Activated CD4-positive, alpha-beta T cell treated with anti-CD3 and anti-CD28 coated beads, Interleukin-2, Interleukin-6, amounts not matched to agents 100 ng/mL and 50 ng/mL, durations not matched to agents 16 hours and 8 hours (primary cell): Measurements from ENCODE around the gene VWF.
"Not testable (repeated sequence)": the region's sequence is repeated elsewhere in the genome, so short reads cannot be mapped to it uniquely, and the experiment has no call there.

Experiments
- DNase-seq: peaks from one replicate; pipeline ENCODE4 v3.0.0-alpha.2; 2020

The VWF gene

GRCh38 chr12:6124411-6125309 is at the start of gene VWF:
Gene VWF, minus strand, starts transcription at chr12:6124670. Its CDS starts 1,474 bp downstream, at chr12:6123196.
- no peak for DNase-seq

GRCh38 chr12:6172862-6173261 is 48.4 kb upstream of the VWF start:
- no peak for DNase-seq

GRCh38 chr12:6172086-6172485 is 47.6 kb upstream of the VWF start:
- DNase-seq: no peak

DNA sequence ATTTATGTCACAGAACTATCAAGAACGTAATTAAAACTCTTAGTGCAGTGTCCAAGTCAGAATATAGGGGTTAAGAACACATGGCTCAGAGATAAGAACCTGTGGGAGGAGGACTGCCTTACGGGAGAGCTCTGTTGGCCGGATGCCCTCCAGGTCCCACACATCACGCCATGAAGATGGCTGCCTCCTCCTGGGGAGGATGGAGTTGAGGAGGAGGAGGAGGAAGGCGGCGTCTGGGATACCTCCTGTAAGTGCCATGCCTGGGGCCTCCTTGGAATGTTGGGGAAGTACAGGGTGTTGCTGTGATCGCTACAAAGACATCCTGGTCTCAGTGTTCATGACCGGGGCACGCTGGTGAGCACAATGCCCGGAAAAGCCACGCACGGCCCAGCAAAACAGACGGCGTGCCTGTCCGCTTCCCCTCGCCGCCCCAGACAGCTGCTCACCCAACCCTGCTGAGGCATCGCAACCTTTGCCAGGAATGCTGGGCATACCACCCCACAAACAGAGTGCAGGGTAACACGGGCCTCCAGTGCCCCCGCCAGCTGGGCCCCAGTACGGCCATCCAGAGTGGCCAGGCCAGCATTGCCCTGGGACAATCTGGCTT is 47.0 kb upstream of the VWF start:
- no peak for DNase-seq

DNA sequence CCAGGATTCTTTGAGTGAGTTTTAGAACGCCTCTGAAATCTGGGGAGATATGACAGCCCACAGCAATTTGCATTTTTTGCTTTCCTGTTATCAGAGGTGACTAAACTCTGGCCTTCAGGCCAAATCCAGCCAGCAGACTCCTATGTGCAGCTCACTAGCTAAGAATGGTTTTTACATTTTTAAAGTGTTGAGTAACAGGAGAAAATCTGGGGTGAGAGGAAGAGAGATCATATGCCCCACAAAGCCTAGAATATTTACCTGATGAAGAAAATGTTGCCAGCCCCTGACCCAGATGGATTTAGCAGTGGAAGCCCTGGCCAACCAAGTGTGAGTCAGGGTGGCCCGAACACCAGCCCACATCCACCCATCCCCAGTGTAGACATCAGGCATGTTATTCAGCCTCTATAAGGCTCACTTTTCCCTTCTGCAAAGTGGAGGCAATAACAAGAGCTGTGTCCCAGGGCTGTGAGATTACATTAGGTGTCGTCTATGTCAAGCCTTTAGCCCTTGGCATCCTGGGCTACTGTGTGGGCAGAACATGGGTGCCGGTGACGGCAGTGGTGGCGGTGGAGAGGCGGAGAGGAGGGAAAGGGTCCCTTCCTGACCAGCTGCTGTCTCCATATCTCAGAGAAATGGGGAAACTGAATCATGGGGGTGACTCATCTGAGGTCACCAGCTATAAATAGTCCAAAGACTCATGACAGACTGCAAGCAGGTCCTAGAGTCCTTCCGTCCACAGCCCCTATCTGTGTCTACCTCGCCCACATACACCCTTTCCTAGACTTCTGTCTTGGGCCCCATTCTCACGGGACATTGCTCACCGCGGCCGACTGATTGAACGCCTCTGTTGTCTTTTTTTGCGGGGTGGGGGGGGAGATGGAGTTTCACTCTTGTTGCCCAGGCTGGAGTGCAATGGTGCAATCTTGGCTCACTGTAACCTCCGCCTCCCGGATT is 43.1 kb upstream of the VWF start:
- DNase-seq: peak; percentile 77

- DNase-seq: no peak
Observed at GRCh38 chr12:6166808-6167207, 42.3 kb upstream of the VWF start.

GRCh38 chr12:6165395-6165794 is 40.9 kb upstream of the VWF start:
- DNase-seq: no peak

- no peak for DNase-seq
Observed at GRCh38 chr12:6163416-6164060, 39.1 kb upstream of the VWF start.

GRCh38 chr12:6161124-6161882 is 36.8 kb upstream of the VWF start:
- DNase-seq: no peak

DNA sequence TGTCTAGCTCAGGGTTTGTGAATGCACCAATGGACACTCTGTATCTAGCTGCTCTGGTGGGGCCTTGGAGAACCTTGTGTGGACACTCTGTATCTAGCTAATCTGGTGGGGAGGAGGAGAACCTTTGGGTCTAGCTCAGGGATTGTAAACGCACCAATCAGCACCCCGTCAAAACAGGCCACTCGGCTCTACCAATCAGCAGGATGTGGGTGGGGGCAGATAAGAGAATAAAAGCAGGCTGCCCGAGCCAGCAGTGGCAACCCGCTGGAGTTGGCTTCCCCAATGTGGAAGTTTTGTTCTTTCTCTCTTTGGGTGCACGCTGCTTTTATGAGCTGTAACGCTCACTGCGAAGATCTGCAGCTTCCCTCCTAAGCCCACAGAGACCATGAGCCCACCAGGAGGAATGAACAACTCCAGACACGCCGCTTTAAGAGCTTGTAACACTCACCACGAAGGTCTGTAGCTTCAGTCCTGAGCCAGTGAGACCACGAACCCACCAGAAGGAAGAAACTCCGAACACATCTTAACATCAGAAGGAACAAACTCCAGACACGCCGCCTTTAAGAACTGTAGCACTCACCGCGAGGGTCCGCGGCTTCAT is 35.7 kb upstream of the VWF start:
- DNase-seq: not testable (repeated sequence)

DNA sequence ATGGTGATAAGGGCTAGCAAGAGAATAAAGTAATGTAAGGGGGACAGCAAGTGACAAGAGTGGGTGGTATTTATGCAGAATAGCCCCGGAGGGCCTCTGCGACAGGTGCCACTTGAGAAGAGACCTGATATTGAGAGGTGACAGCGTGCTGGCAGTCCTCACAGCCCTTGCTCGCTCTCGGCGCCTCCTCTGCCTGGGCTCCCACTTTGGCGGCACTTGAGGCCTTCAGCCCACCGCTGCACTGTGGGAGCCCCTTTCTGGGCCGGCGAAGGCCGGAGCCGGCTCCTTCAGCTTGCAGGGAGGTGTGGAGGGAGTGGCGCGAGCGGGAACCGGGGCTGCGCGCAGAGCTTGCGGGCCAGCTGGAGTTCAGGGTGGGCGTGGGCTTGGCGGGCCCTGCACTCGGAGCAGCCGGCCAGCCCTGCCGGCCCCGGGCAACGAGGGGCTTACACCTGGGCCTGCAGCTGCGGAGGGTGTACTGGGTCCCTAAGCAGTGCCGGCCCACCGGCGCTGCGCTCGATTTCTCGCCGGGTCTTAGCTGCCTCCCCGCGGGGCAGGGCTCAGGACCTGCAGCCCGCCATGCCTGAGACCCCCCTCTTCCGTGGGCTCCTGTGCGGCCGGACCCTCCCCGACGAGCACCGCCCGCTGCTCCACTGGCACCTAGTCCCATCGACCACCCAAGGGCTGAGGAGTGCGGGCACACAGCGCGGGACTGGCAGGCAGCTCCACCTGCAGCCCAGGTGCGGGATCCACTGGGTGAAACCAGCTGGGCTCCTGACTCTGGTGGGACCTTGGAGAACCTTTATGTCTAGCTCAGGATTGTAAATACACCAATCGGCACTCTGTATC is 34.9 kb upstream of the VWF start:
- DNase-seq: not testable (repeated sequence)

GRCh38 chr12:6158749-6159148 is 34.3 kb upstream of the VWF start:
- DNase-seq: no peak

DNA sequence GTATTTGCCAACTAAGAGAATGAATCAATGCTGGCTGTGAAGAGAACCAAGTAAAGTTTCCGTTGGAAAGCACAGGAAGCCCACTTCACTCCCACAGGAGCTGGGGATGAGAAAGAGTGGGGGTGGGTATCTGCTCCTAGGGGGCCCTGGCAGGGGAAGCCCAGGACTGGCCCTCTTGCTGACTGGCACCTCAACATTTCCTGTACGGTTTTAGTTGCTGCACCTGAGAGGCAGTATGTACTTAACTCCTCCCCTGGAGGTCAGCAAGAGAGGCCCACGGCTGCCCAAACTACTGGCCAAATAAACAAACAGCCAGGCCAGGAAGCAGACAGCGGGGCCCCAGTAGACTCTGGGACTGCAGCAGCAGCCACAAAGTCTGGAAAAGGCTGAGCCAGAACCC is 33.8 kb upstream of the VWF start:
- no peak for DNase-seq

GRCh38 chr12:6157482-6157881 is 33.0 kb upstream of the VWF start:
- no peak for DNase-seq

- DNase-seq: no peak
Observed at GRCh38 chr12:6154730-6155459, 30.4 kb upstream of the VWF start.

- not testable (repeated sequence) for DNase-seq
Observed at GRCh38 chr12:6148722-6149121, 24.3 kb upstream of the VWF start.

DNA sequence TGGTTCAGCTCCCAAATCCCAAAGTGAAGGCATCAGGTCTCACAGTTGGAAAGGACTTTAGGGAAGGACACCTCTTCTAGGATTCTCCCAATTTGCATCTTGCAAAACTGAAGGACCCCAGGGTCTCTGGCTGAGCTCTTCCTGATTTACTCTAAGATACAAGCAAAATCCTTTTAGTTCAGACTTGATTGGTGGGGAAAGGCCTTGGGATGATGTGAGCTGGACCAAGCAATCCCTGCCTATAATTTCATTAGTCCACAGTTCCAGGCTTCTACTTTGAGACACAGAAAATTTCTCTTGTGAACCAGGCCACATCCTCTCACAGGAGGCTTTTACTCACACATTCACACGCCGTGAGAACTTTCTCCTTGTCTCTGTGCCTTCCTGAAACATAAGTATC is 23.6 kb upstream of the VWF start:
- no peak for DNase-seq

- no peak for DNase-seq
Observed at GRCh38 chr12:6146951-6147350, 22.5 kb upstream of the VWF start.

DNA sequence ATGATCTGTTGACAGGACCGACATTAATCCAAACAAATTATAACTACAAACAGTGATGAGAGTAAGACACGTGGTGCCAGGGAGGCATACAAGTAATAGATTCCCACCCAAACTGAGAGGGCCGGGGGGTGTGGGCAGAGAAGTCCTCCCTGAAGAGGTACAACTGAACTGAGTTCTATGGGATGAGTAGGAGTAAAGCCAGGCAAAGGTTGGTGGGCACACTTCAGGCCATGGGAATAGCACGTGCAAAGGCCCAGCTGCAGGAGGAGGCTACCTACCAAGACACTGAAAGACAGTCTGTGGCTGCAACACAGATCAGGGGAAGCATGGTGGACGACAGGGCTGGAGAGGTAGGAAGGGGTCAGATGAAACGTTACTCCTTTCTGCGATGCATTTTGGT is 22.0 kb upstream of the VWF start:
- no peak for DNase-seq

DNA sequence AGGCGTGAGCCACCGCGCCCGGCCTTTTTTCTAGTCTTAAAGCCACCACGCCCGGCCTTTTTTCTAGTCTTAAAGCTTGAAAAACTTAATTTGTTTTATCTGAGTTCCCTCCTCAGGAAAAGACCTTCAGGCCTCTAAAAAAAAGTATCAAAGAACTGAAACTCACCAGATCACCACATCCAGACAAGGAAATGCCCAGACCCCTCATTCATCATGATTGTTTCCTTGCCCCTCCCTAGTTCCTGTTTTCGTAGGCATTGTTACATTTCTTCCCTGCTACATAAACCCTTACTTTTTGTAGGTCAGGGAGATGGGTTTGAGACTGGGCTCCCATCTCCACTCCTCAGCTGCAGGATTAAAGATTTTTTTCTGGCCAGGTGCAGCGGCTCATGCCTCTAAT is 21.1 kb upstream of the VWF start:
- no peak for DNase-seq
